ENCODE data around the gene LITAF. TPM values are rescaled to one million over a fixed set of nuclear protein-coding genes. Genes with fewer than 3 reads are reported as not detected.

Gene LITAF
- total RNA-seq, 1 experiment from 2014 or later: 84.2 TPM

DNA sequence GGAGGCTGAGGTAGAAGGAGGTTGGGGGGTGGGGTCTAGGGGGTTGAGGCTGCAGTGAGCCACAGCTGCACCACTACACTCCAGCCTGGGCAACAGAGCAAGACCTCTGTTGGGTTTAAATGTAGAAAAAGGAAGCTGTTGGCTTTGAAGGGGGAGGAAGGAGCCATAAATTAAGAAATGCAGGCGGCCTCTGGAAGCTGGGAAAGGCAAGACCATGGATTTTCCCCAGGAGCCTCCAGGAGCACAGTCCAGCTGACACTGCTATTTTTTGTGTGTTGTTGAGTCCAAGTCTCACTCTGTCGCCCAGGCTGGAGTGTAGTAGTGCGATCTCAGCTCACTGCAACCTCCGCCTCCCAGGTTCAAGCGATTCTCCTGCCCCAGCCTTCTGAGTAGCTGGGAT, 15.9 kb downstream of the LITAF start:
- no peak overlapping the region for H3K4me2 ChIP-seq (ENCODE audit: low read length)
- TF ChIP-seq, protein P1, sequence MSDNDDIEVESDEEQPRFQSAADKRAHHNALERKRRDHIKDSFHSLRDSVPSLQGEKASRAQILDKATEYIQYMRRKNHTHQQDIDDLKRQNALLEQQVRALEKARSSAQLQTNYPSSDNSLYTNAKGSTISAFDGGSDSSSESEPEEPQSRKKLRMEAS (IDR thresholded peaks at IDR 0.05): no peak
- TF ChIP-seq CBX3 (IDR thresholded peaks at IDR 0.05; ENCODE audit: low read depth): no peak
- TF ChIP-seq, protein P2, sequence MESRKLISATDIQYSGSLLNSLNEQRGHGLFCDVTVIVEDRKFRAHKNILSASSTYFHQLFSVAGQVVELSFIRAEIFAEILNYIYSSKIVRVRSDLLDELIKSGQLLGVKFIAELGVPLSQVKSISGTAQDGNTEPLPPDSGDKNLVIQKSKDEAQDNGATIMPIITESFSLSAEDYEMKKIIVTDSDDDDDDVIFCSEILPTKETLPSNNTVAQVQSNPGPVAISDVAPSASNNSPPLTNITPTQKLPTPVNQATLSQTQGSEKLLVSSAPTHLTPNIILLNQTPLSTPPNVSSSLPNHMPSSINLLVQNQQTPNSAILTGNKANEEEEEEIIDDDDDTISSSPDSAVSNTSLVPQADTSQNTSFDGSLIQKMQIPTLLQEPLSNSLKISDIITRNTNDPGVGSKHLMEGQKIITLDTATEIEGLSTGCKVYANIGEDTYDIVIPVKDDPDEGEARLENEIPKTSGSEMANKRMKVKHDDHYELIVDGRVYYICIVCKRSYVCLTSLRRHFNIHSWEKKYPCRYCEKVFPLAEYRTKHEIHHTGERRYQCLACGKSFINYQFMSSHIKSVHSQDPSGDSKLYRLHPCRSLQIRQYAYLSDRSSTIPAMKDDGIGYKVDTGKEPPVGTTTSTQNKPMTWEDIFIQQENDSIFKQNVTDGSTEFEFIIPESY (IDR thresholded peaks at IDR 0.05; ENCODE audit: extremely low read depth, insufficient replicate concordance, low read length): no peak
- TF ChIP-seq EZH2 (IDR thresholded peaks at IDR 0.05): no peak
- no peak for TF ChIP-seq EZH2phosphoT487 (IDR thresholded peaks at IDR 0.05; ENCODE audit: borderline replicate concordance)
- no peak for TF ChIP-seq YY1 (IDR thresholded peaks at IDR 0.05; ENCODE audit: extremely low read depth, insufficient replicate concordance, low read depth, low read length)
- TF ChIP-seq, protein P3, sequence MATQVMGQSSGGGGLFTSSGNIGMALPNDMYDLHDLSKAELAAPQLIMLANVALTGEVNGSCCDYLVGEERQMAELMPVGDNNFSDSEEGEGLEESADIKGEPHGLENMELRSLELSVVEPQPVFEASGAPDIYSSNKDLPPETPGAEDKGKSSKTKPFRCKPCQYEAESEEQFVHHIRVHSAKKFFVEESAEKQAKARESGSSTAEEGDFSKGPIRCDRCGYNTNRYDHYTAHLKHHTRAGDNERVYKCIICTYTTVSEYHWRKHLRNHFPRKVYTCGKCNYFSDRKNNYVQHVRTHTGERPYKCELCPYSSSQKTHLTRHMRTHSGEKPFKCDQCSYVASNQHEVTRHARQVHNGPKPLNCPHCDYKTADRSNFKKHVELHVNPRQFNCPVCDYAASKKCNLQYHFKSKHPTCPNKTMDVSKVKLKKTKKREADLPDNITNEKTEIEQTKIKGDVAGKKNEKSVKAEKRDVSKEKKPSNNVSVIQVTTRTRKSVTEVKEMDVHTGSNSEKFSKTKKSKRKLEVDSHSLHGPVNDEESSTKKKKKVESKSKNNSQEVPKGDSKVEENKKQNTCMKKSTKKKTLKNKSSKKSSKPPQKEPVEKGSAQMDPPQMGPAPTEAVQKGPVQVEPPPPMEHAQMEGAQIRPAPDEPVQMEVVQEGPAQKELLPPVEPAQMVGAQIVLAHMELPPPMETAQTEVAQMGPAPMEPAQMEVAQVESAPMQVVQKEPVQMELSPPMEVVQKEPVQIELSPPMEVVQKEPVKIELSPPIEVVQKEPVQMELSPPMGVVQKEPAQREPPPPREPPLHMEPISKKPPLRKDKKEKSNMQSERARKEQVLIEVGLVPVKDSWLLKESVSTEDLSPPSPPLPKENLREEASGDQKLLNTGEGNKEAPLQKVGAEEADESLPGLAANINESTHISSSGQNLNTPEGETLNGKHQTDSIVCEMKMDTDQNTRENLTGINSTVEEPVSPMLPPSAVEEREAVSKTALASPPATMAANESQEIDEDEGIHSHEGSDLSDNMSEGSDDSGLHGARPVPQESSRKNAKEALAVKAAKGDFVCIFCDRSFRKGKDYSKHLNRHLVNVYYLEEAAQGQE (IDR thresholded peaks at IDR 0.05; ENCODE audit: low read depth): no peak
- TF ChIP-seq, protein P4, sequence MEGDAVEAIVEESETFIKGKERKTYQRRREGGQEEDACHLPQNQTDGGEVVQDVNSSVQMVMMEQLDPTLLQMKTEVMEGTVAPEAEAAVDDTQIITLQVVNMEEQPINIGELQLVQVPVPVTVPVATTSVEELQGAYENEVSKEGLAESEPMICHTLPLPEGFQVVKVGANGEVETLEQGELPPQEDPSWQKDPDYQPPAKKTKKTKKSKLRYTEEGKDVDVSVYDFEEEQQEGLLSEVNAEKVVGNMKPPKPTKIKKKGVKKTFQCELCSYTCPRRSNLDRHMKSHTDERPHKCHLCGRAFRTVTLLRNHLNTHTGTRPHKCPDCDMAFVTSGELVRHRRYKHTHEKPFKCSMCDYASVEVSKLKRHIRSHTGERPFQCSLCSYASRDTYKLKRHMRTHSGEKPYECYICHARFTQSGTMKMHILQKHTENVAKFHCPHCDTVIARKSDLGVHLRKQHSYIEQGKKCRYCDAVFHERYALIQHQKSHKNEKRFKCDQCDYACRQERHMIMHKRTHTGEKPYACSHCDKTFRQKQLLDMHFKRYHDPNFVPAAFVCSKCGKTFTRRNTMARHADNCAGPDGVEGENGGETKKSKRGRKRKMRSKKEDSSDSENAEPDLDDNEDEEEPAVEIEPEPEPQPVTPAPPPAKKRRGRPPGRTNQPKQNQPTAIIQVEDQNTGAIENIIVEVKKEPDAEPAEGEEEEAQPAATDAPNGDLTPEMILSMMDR (IDR thresholded peaks at IDR 0.05 in 2 of 3, conservative IDR thresholded peaks at IDR 0.05 in 1 of 3; ENCODE audit: borderline replicate concordance in 1 of 3, insufficient read depth in 1 of 3, low read depth in 2 of 3, low read length in 2 of 3): no peak
- no peak for TF ChIP-seq JUND (IDR thresholded peaks at IDR 0.05)
- no peak for TF ChIP-seq SRF (IDR thresholded peaks at IDR 0.05; ENCODE audit: low read depth)
- no peaks in the 10 kb centered on the region for H3K9me2 ChIP-seq (ENCODE audit: insufficient read depth)
- ChIA-PET CTCF (interaction anchor here (0.6 kb wide), 1 partner anchor 597 kb away, joined by 3 read pairs; no protein-coding TSS in a partner anchor), RAD21 (ENCODE audit: low non-redundant PET in 1 of 2, low total read pairs in 2 of 2, uncharacterized antibody in 2 of 2, unreplicated experiment in 2 of 2) (no interaction called here), POLR2A (no interaction called here)
- H3K79me2 ChIP-seq (ENCODE audit: insufficient read depth, low read length): peaks cover 48% of the 10 kb centered on the region
- H2AFZ ChIP-seq (ENCODE audit: low read depth, low read length, poor library complexity, severe bottlenecking): no peak overlapping the region
- H3K27ac ChIP-seq (ENCODE audit: low read depth, low read length): no peak overlapping the region
- intact Hi-C loops (cut with micrococcal nuclease): no loop called here
- ATAC-seq: no peak
- peaks cover 0 to 3% of the 10 kb centered on the region in 2 experiments; a peak in 1 of 4 replicates for H3K36me3 ChIP-seq (ENCODE audit: control insufficient read depth in 1 of 2, insufficient read depth in 2 of 2, low read length in 2 of 2)
- no peaks in the 10 kb centered on the region for H4K20me1 ChIP-seq (ENCODE audit: insufficient read depth)
- no peak for DNase-seq (ENCODE audit: low read depth, low spot score)
- no peak overlapping the region for H3K4me3 ChIP-seq (replicated peaks in 1 of 2; ENCODE audit: low read depth in 1 of 2, low read length in 2 of 2)
- no peaks in the 10 kb centered on the region for H3K4me1 ChIP-seq (ENCODE audit: control insufficient read depth in 1 of 2, insufficient read depth in 2 of 2, low read length in 2 of 2)
- no peaks in the 10 kb centered on the region for H3K27me3 ChIP-seq (ENCODE audit: insufficient read depth, low read length)
- H3K9ac ChIP-seq (ENCODE audit: low read length): no peak overlapping the region
- H3K9me3 ChIP-seq (ENCODE audit: control insufficient read depth in 1 of 2, insufficient read depth in 1 of 2, low read depth in 1 of 2, low read length in 2 of 2): no peaks in the 10 kb centered on the region
- no TSS peak for BruUV-seq (replicated peaks)

Data from HCT116 (cell line).